GM18868 (cell line): ENCODE data around the gene WAPL.

Source experiments
- ATAC-seq: cut with Tn5 transposase; IDR thresholded peaks from one replicate; pipeline ENCODE4 v1.9.1; 2021; ENCODE audit warnings: mild to moderate bottlenecking, moderate library complexity; ENCODE audit not compliant: unreplicated experiment

The WAPL gene

DNA sequence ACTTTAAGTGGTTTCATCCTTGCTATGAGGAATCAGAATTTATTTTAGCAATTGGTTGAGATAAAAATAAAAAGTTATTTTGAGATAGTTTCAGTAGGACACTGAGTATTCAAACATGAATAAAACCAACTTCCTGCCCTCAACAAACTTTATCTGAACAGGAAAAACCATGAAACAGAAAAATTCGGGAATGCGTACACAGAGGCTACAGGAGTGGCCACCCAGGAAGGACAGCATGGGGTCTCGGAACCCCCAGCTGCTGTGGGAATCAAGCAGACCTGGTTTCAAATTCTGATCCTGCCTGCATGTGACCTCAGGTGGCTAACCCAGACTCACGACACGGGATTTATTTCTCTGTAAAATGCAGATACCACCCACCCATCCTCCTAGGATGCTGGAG, 106.0 kb downstream of the WAPL start:
- no peak for ATAC-seq

DNA sequence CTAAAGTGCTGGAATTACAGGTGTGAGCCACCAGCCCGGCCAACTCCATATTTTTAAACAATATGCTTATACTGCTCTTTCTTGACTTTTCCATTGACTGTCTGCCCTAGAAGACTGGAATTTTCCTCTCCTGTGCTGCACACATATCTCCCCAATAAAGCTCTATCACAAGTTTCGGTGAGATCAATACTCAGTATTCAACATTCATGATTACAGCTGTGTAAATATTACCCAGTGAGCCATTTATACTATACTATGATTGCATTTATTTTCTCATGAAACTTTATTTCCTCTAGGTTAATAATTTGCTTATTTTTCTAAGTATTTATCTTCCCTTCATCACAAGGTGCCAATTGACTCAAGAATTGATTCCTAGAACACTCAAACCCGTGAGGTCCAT, 106.5 kb downstream of the WAPL start:
- no peak for ATAC-seq

GRCh38 chr10:86413046-86413728, 108.4 kb downstream of the WAPL start:
- peak; percentile 83 for ATAC-seq

DNA sequence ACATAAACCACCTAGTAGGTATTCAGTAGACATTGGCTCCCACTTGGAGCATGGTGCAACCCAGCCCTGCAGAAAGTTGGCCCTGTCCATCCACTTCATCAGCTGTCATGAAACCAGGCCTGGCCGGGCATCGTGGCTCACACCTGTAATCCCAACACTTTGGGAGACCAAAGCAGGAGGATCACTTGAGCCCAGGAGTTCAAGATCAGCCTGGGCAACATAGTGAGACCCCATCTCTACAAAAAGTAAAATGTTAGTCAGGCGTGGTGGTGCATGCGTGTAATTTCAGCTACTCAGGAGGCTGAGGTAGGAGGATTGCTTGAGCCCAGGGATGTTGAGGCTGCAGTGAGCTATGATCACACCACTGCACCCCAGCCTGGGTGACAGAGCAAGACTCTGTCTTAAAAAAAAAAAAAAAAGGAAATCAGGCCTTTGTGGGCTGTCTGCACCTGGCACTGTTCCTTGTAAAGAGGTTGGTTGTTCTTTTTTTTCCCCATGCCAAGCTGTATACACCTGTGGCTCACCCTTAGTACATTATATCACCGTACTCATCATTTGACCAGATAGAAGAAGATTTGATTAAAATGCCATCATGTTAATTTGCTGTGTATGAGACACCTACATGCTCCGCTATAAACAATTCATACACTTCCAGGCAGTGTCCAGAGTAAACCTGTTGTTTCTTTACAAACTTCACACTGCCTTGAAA, 109.6 kb downstream of the WAPL start:
- ATAC-seq, result no peak

- ATAC-seq, result peak; percentile 37
Observed at GRCh38 chr10:86411281-86411841, 110.2 kb downstream of the WAPL start.

DNA sequence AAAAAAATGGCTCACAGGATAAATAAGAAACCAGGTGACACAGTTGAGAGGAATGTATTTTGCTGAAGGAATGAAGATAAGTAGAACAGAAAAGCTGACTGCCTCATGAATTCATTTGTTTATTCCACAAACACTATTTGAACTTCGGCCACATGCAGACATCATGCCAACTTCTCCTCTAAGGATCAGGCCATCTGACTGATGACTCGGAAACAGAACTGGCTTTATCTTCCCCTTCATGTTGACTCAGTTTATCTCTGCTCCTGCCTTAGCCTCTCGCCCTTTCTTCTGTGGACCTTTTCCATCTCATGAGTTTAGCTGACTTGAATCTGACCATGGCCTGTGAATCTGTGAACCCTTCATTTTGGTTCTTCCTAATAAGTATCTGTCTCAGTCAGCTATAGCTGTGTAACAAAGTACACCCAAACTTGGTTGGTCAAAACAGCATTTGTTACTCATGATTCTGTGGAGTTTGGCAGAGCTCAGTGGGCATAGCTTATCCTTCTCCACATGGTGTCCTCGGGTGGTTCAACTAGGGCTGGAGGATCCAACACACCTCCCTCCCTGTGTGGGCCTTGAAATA, 111.0 kb downstream of the WAPL start:
- no peak for ATAC-seq

DNA sequence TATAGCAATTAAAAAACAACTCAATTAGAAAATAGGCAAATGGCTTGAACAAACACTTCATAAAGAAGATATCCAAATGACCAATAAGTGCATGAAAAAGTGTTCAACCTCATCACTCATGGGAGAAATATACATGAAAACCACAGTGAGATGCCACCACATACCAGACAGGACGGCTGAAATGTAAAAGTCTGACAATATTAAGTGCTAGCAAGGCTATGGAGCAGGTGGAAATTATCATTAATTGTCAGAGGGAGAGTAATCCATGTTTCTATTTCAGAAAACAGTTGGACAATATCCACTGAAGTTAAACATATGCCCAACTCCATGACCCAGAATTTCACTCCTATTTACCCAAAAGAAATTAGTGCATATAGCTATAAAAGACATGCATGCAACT, 112.4 kb downstream of the WAPL start:
- no peak for ATAC-seq

DNA sequence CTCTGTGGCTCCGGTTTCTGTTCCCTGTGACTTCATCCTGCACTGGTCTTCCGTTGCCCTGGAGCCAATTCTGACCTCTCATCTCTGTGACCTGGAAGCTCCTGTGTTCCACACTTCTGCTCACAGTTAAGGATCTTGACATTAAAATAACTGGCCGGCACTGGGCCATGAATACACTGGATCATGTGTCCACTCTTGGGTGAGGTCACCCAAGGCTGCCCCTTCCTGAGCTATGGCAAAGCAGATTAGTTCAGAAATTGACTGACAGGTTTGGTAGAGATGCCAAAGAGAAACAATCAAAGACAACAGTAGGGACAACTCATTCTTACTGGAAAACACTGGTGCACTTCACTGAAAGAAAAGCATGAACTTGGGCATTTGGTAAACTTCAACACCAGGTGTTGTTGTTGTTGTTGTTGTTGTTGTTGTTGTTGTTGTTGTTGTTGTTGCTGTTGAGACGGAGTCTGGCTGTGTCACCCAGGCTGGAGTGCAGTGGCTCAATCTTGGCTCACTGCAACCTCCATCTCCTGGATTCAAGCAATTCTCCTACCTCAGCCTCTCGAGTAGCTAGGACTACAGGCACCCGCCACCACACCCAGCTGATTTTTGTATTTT, 118.3 kb downstream of the WAPL start:
- no peak for ATAC-seq

GRCh38 chr10:86402283-86402941, 119.2 kb downstream of the WAPL start:
- ATAC-seq, result no peak

DNA sequence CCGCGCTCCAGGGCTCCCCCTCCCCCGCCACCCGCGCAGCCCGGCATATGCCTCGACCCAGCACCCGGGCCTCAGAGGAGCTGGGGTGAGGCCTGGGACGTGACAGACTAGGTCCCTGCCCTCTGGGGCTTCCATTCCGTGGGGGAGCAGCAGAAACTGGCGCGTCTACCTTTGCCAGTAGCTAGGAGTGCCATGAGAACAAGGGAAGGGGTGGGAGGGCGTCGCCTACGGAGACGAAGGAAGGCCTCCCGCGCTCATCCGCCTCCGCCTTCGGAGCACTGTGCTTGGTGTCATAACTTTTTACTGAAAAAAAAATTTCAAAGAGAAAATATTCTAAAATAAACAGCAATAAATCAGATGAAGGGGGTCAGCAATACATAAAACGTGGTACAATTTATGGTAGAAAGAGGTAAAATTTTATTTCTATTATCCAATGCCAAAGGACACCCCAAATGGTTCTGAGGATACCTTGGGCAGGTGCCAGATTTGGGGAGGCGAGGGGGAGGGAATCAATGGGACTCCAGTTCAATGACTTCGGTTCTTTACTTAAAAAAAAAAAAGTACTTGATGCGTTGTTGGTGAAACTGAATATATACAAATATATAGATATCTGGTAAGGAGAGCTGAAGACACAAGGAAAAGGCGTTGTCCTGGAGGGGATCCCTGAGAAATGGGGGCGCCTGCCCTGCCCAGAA, 119.9 kb downstream of the WAPL start:
- no peak for ATAC-seq

DNA sequence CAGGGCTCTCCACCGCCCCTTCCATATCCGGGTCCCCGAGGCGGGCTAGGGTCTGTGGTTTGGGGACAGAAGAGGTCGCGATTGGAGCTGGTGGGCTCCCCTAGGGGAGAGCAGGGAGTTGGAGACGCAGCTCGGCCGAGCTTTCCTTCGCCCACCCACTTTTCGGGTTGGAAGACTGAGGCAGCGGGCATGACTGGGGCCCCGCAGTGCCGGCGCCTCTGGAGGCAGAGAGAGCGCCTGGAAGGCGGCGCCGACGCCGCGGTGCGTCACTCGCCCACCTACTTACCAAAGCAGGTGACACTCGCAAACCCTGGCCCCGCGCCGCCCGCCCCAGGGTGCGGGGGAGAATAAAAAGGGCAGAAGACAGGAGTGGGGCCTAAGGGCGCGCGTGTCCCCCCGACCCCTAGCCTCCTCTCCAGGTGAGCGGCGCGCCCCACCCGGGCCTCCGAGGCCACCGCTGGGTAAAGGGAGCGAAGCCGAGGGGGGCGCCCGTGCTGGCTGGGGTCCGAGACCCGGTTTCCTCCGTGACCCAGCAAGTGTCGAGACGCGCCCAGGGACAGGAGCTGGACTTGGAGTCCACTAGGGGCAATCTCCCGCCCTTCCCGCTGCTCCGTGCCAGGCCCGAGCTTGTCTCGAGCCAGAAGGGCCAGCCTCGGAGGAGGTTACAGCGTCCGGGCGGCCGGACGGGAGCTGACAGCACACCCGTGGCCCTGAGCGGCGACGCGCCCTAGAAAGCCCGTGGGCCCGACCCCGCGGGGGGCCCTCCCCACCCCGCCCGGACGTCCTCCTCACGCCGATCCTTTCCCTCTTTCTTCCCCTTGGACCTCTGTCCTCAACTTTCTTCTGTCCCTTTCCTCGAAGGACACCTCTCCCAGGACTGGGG, 120.6 kb downstream of the WAPL start:
- ATAC-seq, result peak; percentile 34

GRCh38 chr10:86399879-86400704, 121.5 kb downstream of the WAPL start:
- ATAC-seq, result peak; percentile 87

DNA sequence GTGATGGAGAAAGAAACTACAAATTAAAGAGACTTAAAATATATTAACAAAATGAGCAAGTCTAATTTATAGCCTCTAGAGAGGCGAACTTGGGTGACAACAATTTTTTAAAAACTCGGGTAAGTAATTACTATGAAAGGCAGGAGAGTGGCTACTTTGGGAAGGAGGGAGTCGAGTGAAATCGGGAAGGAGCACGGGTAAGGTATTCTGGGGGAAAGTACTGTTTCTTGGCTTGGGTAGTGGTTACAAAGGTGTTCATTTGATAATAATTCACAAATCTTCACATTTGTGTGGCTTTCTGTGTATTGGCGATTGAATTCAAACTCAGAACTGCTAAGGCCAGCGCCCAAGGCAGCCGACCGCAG, 122.1 kb downstream of the WAPL start:
- no peak for ATAC-seq

DNA sequence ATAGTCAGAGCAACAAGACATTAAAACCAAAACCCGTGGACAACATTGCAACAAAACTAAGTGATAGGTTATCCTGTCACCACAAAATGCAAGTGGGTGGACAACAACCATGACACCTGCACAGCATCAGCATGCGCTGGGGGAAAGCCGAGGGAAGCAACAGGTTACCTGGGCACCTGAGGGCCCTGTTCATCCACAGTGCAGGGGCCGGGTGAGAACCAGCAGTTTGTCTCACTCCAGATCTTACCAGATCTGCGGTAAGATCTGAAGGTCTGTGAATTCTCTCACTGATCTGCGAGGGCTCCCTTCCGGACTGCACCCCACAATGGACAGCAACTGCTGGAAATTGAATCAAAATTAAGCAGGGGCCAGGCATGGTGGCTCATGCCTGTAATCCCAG, 124.5 kb downstream of the WAPL start:
- no peak for ATAC-seq

- no peak for ATAC-seq
Observed at GRCh38 chr10:86393862-86394455, 127.6 kb downstream of the WAPL start.

DNA sequence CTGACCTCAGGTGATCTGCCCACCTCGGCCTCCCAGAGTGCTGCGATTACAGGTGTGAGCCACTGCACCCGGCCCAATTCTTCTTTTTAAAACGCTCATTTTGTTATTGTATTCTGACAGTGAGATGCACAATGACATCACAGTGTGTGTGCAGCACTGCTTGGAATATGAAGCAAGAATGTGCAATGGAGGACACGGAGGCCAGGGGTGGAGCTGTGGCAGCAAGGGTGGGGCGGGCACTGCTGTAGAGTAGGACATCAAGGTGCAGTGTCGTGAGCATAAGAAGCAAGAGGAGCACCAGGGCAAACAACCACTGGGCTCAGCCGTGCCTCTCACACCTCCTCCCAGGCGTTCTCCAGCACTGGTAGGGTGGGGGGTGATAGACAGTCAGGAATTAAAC, 128.2 kb downstream of the WAPL start:
- ATAC-seq, result no peak

DNA sequence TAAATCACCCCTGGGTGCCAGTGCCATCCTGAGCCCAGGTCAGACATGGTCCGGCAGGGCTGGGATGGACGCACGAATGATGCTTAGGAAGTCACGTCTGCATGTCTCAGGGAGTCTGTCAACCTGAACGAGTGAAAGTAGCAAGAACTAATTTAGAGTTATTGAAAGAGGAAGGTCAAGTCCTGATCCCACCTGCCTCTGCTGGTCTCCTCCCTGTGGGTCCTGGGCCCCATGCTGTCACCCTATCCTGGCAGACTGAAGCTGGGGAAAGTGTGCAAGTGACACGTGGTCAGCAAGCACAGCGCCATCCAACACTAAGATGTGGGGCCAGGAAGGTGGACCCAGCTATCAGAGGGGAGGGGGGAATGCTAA, 128.9 kb downstream of the WAPL start:
- peak; percentile 66 for ATAC-seq

DNA sequence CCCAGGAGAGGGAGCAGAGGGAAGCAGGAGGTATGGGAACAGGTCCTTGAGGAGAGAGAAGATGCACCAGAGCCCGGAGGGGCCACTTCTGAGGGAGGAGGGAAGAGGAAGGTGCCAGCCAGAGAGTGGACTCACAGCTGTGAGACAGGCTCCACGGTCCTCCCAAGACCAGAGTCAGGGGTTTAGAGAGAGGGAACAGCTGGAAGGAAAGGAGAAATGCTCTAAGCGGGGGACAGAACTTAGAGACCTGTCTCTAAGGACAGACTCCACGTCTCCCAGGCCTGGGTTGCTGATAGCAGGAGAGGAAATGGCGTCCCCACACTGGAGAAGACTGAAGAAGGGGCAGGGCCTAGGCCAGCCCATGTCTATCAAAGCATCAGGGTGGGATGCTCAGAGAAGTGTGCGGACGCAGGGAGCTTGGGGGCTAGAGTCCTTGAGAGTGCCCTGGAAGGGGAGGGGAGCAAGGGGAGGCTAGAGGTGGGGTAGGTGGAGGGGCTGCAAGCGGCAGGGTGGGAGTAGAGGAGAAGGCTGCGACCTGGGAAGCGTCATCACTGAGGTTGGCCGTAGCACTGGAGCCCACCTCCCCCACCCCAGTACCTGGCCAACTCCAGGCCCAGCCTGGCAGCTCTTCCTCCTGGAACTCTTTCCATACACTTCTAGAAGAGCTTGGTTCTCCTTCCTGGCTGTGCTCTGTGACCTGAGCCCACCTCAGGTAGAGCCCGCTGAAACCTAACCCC, 129.4 kb downstream of the WAPL start:
- peak; percentile 22 for ATAC-seq
